Measurements from ENCODE around the gene MAP1B.
"Not testable (repeated sequence)": the region's sequence is repeated elsewhere in the genome, so short reads cannot be mapped to it uniquely, and the experiment has no call there.

Gene MAP1B

GRCh38 chr5:72107131-72107900 is at the start of gene MAP1B:
TSS of gene MAP1B (plus strand) at chr5:72107475. CDS start at chr5:72107532, 57 bp downstream.
- DNase-seq (ENCODE audit: low spot score) = no peak

GRCh38 chr5:72057816-72058215 is 49.5 kb upstream of the MAP1B start:
- DNase-seq (ENCODE audit: low spot score) = no peak

- no peak for DNase-seq (ENCODE audit: low spot score)
These were observed 44.0 kb upstream of the MAP1B start for GRCh38 chr5:72063219-72063819.

GRCh38 chr5:72064801-72065570 is 42.3 kb upstream of the MAP1B start:
- DNase-seq (ENCODE audit: low spot score) = no peak

GRCh38 chr5:72065751-72066255 is 41.5 kb upstream of the MAP1B start:
- no peak for DNase-seq (ENCODE audit: low spot score)

- no peak for DNase-seq (ENCODE audit: low spot score)
These were observed 40.6 kb upstream of the MAP1B start for GRCh38 chr5:72066705-72067107.

GRCh38 chr5:72067682-72068470 is 39.4 kb upstream of the MAP1B start:
- DNase-seq (ENCODE audit: low spot score) = peak; percentile 39

GRCh38 chr5:72070529-72070928 is 36.7 kb upstream of the MAP1B start:
- no peak for DNase-seq (ENCODE audit: low spot score)

GRCh38 chr5:72071906-72072305 is 35.4 kb upstream of the MAP1B start:
- DNase-seq (ENCODE audit: low spot score) = no peak

GRCh38 chr5:72074251-72074650 is 33.0 kb upstream of the MAP1B start:
- no peak for DNase-seq (ENCODE audit: low spot score)

- DNase-seq (ENCODE audit: low spot score) = no peak
These were observed 31.8 kb upstream of the MAP1B start for GRCh38 chr5:72075461-72075860.

GRCh38 chr5:72076621-72077300 is 30.5 kb upstream of the MAP1B start:
- no peak for DNase-seq (ENCODE audit: low spot score)

- DNase-seq (ENCODE audit: low spot score) = no peak
These were observed 29.9 kb upstream of the MAP1B start for GRCh38 chr5:72077390-72077789.

GRCh38 chr5:72079288-72079687 is 28.0 kb upstream of the MAP1B start:
- DNase-seq (ENCODE audit: low spot score) = no peak

GRCh38 chr5:72082048-72082447 is 25.2 kb upstream of the MAP1B start:
- DNase-seq (ENCODE audit: low spot score) = no peak

- no peak for DNase-seq (ENCODE audit: low spot score)
These were observed 22.4 kb upstream of the MAP1B start for GRCh38 chr5:72084876-72085275.

- no peak for DNase-seq (ENCODE audit: low spot score)
These were observed 22.0 kb upstream of the MAP1B start for GRCh38 chr5:72085319-72085718.

GRCh38 chr5:72089713-72090112 is 17.6 kb upstream of the MAP1B start:
- DNase-seq (ENCODE audit: low spot score) = not testable (repeated sequence)

GRCh38 chr5:72092074-72092473 is 15.2 kb upstream of the MAP1B start:
- no peak for DNase-seq (ENCODE audit: low spot score)

GRCh38 chr5:72093217-72093616 is 14.1 kb upstream of the MAP1B start:
- DNase-seq (ENCODE audit: low spot score) = no peak

- no peak for DNase-seq (ENCODE audit: low spot score)
These were observed 13.5 kb upstream of the MAP1B start for GRCh38 chr5:72093824-72094223.
